Natural killer cell (primary cell): Measurements from ENCODE around the gene PREX1. TPM values are rescaled to one million over a fixed set of nuclear protein-coding genes. Genes with fewer than 3 reads are reported as not detected.

Experiments used
- ATAC-seq, 3 donors: fragments of 150-1000 bp in 2 of 3; fragments of 200-7000 bp in 1 of 3; cut with Tn5 transposase; 1 replicate in 1 of 3; 2 replicates in 2 of 3; pipeline ENCODE4 v1.10.0; 2021; ENCODE audit warnings: mild to moderate bottlenecking in 2 of 3, moderate library complexity in 2 of 3
- DNase-seq, 2 donors: peaks; one replicate each; pipeline versions ENCODE4 v3.0.0 to v3.0.0-alpha.2; 2013 to 2021; ENCODE audit warnings: mixed read lengths in 1 of 2
- H3K27ac ChIP-seq: one replicate; pipeline ENCODE4 v1.5.1; 2013; ENCODE audit warnings: mild to moderate bottlenecking, low read length
- H3K27me3 ChIP-seq: one replicate; pipeline ENCODE4 v1.6.1; 2013; ENCODE audit warnings: low read length; ENCODE audit not compliant: control insufficient read depth, insufficient read depth
- H3K36me3 ChIP-seq: one replicate; pipeline ENCODE4 v1.6.1; 2013; ENCODE audit warnings: low read length; ENCODE audit not compliant: control insufficient read depth, insufficient read depth
- H3K4me1 ChIP-seq: one replicate; pipeline ENCODE4 v1.6.1; 2013; ENCODE audit warnings: low read length; ENCODE audit not compliant: control insufficient read depth, insufficient read depth
- H3K4me3 ChIP-seq: one replicate; pipeline ENCODE4 v1.5.1; 2013; ENCODE audit warnings: low read length
- H3K9me3 ChIP-seq: one replicate; pipeline ENCODE4 v1.6.1; 2013; ENCODE audit warnings: low read length; ENCODE audit not compliant: control insufficient read depth, insufficient read depth
- H3K27ac Mint-ChIP-seq, 2 donors: one replicate each; pipeline ENCODE4 v1.8.0; 2022; ENCODE audit warnings: mild to moderate bottlenecking in 2 of 2, mixed read lengths in 2 of 2, moderate library complexity in 1 of 2
- H3K27me3 Mint-ChIP-seq, 2 donors: one replicate each; pipeline ENCODE4 v1.8.0; 2022; ENCODE audit warnings: low read depth in 2 of 2, mixed read lengths in 2 of 2
- H3K36me3 Mint-ChIP-seq: one replicate; pipeline ENCODE4 v1.8.0; 2022; ENCODE audit warnings: mixed read lengths
- H3K4me1 Mint-ChIP-seq, 2 donors: one replicate each; pipeline ENCODE4 v1.8.0; 2022; ENCODE audit warnings: mixed read lengths in 2 of 2
- H3K4me3 Mint-ChIP-seq: one replicate; pipeline ENCODE4 v1.8.0; 2022; ENCODE audit warnings: mild to moderate bottlenecking, moderate library complexity, mixed read lengths
- H3K9me3 Mint-ChIP-seq, 2 donors: one replicate each; pipeline ENCODE4 v1.8.0; 2022; ENCODE audit warnings: mixed read lengths in 2 of 2
- WGBS: methylation state at CpG from one replicate; pipeline ENCODE4 v1.1.7; 2013; ENCODE audit warnings: missing lambda C conversion rate; ENCODE audit not compliant: insufficient coverage; 5-methylcytosine and 5-hydroxymethylcytosine counted together
- intact Hi-C: fragments of 100-400 bp; cut with micrococcal nuclease; formaldehyde crosslinking; loops from one replicate; pipeline ENCODE4 v1.14.2; 2022
- total RNA-seq, 4 donors: library from RNA; stranded (reverse); fragments of 120-200 nt in 1 of 4; gene quantifications; one replicate each; pipeline versions ENCODE4 v1.2.3 to v1.2.4, GENCODE V29; 2013 to 2022
- TF ChIP-seq, protein P1 (sequence below): fragments of 200-600 bp; IDR thresholded peaks from one replicate; pipeline ENCODE4 v1.8.0; 2022; ENCODE audit warnings: antibody characterized with exemption

PREX1 gene
- total RNA-seq, 3 donors from 2014 or later (not counting 1 experiment from before 2014, with no cell fraction given) = 382 to 392 (median 389) TPM

GRCh38 chr20:48708116-48708515 lies 119.7 kb downstream of the PREX1 start:
- H3K36me3 ChIP-seq = peaks cover 52% of the 10 kb centered on the region
- ATAC-seq = no peak
- TF ChIP-seq, protein P1, sequence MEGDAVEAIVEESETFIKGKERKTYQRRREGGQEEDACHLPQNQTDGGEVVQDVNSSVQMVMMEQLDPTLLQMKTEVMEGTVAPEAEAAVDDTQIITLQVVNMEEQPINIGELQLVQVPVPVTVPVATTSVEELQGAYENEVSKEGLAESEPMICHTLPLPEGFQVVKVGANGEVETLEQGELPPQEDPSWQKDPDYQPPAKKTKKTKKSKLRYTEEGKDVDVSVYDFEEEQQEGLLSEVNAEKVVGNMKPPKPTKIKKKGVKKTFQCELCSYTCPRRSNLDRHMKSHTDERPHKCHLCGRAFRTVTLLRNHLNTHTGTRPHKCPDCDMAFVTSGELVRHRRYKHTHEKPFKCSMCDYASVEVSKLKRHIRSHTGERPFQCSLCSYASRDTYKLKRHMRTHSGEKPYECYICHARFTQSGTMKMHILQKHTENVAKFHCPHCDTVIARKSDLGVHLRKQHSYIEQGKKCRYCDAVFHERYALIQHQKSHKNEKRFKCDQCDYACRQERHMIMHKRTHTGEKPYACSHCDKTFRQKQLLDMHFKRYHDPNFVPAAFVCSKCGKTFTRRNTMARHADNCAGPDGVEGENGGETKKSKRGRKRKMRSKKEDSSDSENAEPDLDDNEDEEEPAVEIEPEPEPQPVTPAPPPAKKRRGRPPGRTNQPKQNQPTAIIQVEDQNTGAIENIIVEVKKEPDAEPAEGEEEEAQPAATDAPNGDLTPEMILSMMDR = no peak
- Mint-ChIP-seq H3K4me3 (no peak overlapping the region), H3K36me3 (peaks cover 8% of the 10 kb centered on the region), H3K27me3 (no peaks in the 10 kb centered on the region), H3K9me3 (no peaks in the 10 kb centered on the region), H3K27ac (peak overlapping the region; percentile 13 to 90), H3K4me1 (peaks cover 83 to 97% of the 10 kb centered on the region in 2 donors)
- no peak overlapping the region for H3K27ac ChIP-seq
- peaks cover 74% of the 10 kb centered on the region for H3K4me1 ChIP-seq
- DNase-seq = no peak
- no peak overlapping the region for H3K4me3 ChIP-seq
- intact Hi-C loops = no loop called here
- no peaks in the 10 kb centered on the region for H3K27me3 ChIP-seq
- no peaks in the 10 kb centered on the region for H3K9me3 ChIP-seq
- WGBS = 98% methylated on average over 7 of the region's 7 CpGs

DNA sequence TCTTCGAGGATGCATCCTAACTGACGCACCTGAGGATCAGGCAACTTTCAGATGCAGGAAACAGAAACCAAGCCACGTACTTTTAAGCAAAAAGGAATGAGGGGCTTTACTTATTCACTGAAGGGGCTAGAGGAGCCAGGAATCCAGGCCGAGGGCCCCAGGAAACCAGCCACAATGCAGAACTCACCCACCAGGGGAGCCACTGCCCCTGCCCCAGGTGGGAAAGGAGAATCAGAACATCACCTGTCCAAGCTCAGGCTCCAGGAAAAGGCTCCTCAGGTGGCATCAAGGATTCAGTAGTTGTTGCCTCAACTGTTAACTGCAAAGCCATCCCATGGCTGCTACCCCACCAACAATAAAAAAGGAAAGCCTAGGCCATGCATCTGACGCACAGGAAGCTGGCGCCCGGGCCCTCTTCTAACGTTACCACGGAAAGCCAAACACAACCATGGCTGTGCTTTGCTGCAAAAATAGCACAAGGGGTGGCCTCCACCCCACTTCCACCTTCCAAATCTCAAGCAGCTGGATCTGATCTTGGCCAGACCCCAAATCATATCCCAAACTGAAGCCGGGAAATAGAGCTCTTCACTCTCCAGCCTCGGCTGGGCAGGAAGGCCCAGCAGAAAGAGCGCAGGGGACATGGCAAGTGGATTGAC lies 121.0 kb downstream of the PREX1 start:
- H3K4me3 ChIP-seq = no peak overlapping the region
- H3K4me1 ChIP-seq = peaks cover 74% of the 10 kb centered on the region
- H3K9me3 ChIP-seq = no peaks in the 10 kb centered on the region
- peaks cover 8% of the 10 kb centered on the region for H3K36me3 Mint-ChIP-seq
- H3K27ac ChIP-seq = peak overlapping the region; percentile 19
- ATAC-seq (peak; percentile 43 to 82 (median 72)), DNase-seq (peak in 1 of 2 donors; percentile 43)
- no peaks in the 10 kb centered on the region for H3K27me3 ChIP-seq
- WGBS = 56% methylated on average over 12 of the region's 12 CpGs
- H3K4me1 Mint-ChIP-seq = peaks cover 77 to 96% of the 10 kb centered on the region in 2 donors
- H3K27ac Mint-ChIP-seq = peak overlapping the region; percentile 81 to 90
- H3K9me3 Mint-ChIP-seq = no peaks in the 10 kb centered on the region
- H3K27me3 Mint-ChIP-seq = no peaks in the 10 kb centered on the region
- H3K36me3 ChIP-seq = peaks cover 61% of the 10 kb centered on the region
- intact Hi-C loops = no loop called here
- TF ChIP-seq, protein P1 = no peak
- H3K4me3 Mint-ChIP-seq = peak overlapping the region; percentile 35

- 98% methylated on average over 2 of the region's 2 CpGs for WGBS
- H3K4me3 ChIP-seq = no peak overlapping the region
- H3K27me3 ChIP-seq = no peaks in the 10 kb centered on the region
- H3K36me3 ChIP-seq = peaks cover 65% of the 10 kb centered on the region
- peaks cover 67% of the 10 kb centered on the region for H3K4me1 ChIP-seq
- H3K4me1 Mint-ChIP-seq = peaks cover 77 to 94% of the 10 kb centered on the region in 2 donors
- H3K27ac ChIP-seq = peak overlapping the region; percentile 19
- H3K4me3 Mint-ChIP-seq = peak overlapping the region; percentile 35
- peak overlapping the region; percentile 81 to 90 for H3K27ac Mint-ChIP-seq
- TF ChIP-seq, protein P1 = no peak
- H3K9me3 Mint-ChIP-seq = no peaks in the 10 kb centered on the region
- no peaks in the 10 kb centered on the region for H3K9me3 ChIP-seq
- no peaks in the 10 kb centered on the region for H3K27me3 Mint-ChIP-seq
- intact Hi-C loops = no loop called here
- DNase-seq (no peak), ATAC-seq (no peak)
- peaks cover 15% of the 10 kb centered on the region for H3K36me3 Mint-ChIP-seq
Measured at GRCh38 chr20:48706116-48706656, 121.6 kb downstream of the PREX1 start.
